GM12801 (cell line): ENCODE results near the gene MAPRE2.

Experiments
- CTCF ChIP-seq: IDR thresholded peaks from one replicate; pipeline ENCODE4 v1.5.1; 2011; ENCODE audit warnings: control low read depth; ENCODE audit not compliant: insufficient read length; ENCODE audit errors: extremely low read depth

Gene MAPRE2

GRCh38 chr18:35086704-35087103 lies 45.5 kb downstream of the MAPRE2 start:
- no peak for TF ChIP-seq CTCF

- TF ChIP-seq CTCF = no peak
Observed at GRCh38 chr18:35087726-35088125, 46.5 kb downstream of the MAPRE2 start.

- TF ChIP-seq CTCF = no peak
Observed at GRCh38 chr18:35088921-35089320, 47.7 kb downstream of the MAPRE2 start.

GRCh38 chr18:35089382-35089781 lies 48.2 kb downstream of the MAPRE2 start:
- no peak for TF ChIP-seq CTCF

- TF ChIP-seq CTCF = no peak
Observed at GRCh38 chr18:35089891-35090550, 48.8 kb downstream of the MAPRE2 start.

- TF ChIP-seq CTCF = no peak
Observed at GRCh38 chr18:35091841-35092240, 50.6 kb downstream of the MAPRE2 start.

- no peak for TF ChIP-seq CTCF
Observed at GRCh38 chr18:35095983-35096676, 54.9 kb downstream of the MAPRE2 start.

GRCh38 chr18:35096677-35097011 lies 55.4 kb downstream of the MAPRE2 start:
- no peak for TF ChIP-seq CTCF
